ENCODE data around the gene C1D. TPM values are rescaled to one million over a fixed set of nuclear protein-coding genes. Genes with fewer than 3 reads are reported as not detected.

The C1D gene
- total RNA-seq, 2 experiments from 2014 or later: 19.1 to 36.3 TPM

DNA sequence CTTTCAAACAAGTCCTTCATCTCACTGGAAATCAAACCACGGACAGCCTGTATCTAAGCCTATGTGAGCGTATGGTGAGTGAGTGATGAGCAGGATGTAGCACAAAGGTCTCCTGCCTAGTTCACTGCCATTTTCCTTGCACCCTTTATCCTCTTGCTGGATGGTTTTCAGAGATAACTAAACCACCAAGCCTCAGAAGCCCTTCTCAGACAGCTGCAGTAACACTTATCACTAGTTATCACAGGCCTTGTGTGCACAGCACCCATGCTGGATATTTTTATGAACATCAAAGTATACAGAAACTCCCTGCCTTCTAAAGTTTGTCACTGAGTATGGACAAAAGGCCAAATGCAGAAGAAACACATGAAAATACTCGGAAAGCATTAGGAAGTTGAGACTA is 69.5 kb downstream of the C1D start:
- BruUV-seq (replicated peaks): no TSS peak
- Histone ChIP-seq H3K4me2 (ENCODE audit: low read length) (no peak overlapping the region), H3K36me3 (ENCODE audit: insufficient read depth, low read length) (no peaks in the 10 kb centered on the region), H4K20me1 (ENCODE audit: insufficient read depth, low read length) (no peaks in the 10 kb centered on the region), H2AFZ (ENCODE audit: low read length) (no peak overlapping the region), H3K9me3 (ENCODE audit: low read length) (no peaks in the 10 kb centered on the region), H3K27ac (ENCODE audit: low read depth, low read length, poor library complexity, severe bottlenecking) (no peak overlapping the region), H3K4me1 (ENCODE audit: insufficient read depth, low read length, poor library complexity, severe bottlenecking) (no peaks in the 10 kb centered on the region), H3K4me3 (ENCODE audit: low read depth, low read length, poor library complexity, severe bottlenecking) (no peak overlapping the region), H3K9me2 (ENCODE audit: insufficient read depth, low read length) (no peaks in the 10 kb centered on the region), H3K79me2 (ENCODE audit: insufficient read depth, low read depth, low read length) (no peaks in the 10 kb centered on the region)
- intact Hi-C loops (cut with micrococcal nuclease; ENCODE audit: unreplicated experiment): no loop called here
- TF ChIP-seq, protein P1, sequence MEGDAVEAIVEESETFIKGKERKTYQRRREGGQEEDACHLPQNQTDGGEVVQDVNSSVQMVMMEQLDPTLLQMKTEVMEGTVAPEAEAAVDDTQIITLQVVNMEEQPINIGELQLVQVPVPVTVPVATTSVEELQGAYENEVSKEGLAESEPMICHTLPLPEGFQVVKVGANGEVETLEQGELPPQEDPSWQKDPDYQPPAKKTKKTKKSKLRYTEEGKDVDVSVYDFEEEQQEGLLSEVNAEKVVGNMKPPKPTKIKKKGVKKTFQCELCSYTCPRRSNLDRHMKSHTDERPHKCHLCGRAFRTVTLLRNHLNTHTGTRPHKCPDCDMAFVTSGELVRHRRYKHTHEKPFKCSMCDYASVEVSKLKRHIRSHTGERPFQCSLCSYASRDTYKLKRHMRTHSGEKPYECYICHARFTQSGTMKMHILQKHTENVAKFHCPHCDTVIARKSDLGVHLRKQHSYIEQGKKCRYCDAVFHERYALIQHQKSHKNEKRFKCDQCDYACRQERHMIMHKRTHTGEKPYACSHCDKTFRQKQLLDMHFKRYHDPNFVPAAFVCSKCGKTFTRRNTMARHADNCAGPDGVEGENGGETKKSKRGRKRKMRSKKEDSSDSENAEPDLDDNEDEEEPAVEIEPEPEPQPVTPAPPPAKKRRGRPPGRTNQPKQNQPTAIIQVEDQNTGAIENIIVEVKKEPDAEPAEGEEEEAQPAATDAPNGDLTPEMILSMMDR (conservative IDR thresholded peaks at IDR 0.05; ENCODE audit: low read length): no peak
- TF ChIP-seq EZH2phosphoT487 (IDR thresholded peaks at IDR 0.05; ENCODE audit: borderline replicate concordance, low read depth, low read length): no peak
- POLR2A ChIA-PET: no interaction called here
- CTCF ChIA-PET (ENCODE audit: unreplicated experiment): no interaction called here
- DNase-seq (ENCODE audit: low spot score): no peak

DNA sequence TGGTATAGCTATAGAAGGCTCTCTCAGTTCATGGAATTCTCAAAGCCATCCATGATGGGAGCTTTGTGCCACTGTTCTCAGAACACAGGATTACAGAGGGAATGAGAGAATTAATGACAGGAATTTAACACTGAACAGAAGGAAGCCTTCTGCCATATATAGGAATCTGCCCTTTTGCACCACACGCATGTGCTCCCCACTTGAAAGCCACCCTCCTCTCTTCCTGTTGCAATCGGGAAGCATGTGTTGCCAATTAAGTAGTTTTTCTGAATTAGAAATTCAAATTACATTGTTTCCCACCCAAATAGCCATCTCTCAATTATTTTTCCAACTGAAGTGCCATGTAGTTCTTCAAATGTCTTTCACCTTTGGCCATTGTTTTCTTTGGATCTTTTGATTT is 71.3 kb downstream of the C1D start:
- TF ChIP-seq, protein P1 (conservative IDR thresholded peaks at IDR 0.05; ENCODE audit: low read length): no peak
- no peak for TF ChIP-seq EZH2phosphoT487 (IDR thresholded peaks at IDR 0.05; ENCODE audit: borderline replicate concordance, low read depth, low read length)
- no TSS peak for BruUV-seq (replicated peaks)
- ChIA-PET POLR2A (no interaction called here), CTCF (ENCODE audit: unreplicated experiment) (no interaction called here)
- H3K27ac ChIP-seq (ENCODE audit: low read depth, low read length, poor library complexity, severe bottlenecking): no peak overlapping the region
- no peaks in the 10 kb centered on the region for H3K9me3 ChIP-seq (ENCODE audit: low read length)
- no peaks in the 10 kb centered on the region for H3K4me1 ChIP-seq (ENCODE audit: insufficient read depth, low read length, poor library complexity, severe bottlenecking)
- H2AFZ ChIP-seq (ENCODE audit: low read length): no peak overlapping the region
- no peak overlapping the region for H3K4me3 ChIP-seq (ENCODE audit: low read depth, low read length, poor library complexity, severe bottlenecking)
- H3K79me2 ChIP-seq (ENCODE audit: insufficient read depth, low read depth, low read length): no peaks in the 10 kb centered on the region
- no peak for DNase-seq (ENCODE audit: low spot score)
- intact Hi-C loops (cut with micrococcal nuclease; ENCODE audit: unreplicated experiment): no loop called here
- H3K4me2 ChIP-seq (ENCODE audit: low read length): no peak overlapping the region
- H4K20me1 ChIP-seq (ENCODE audit: insufficient read depth, low read length): no peaks in the 10 kb centered on the region
- H3K36me3 ChIP-seq (ENCODE audit: insufficient read depth, low read length): no peaks in the 10 kb centered on the region
- H3K9me2 ChIP-seq (ENCODE audit: insufficient read depth, low read length): no peaks in the 10 kb centered on the region

Other genes starting within 250 kb of the C1D start
- gene PNO1, start 94.9 kb upstream of the C1D start, total RNA-seq (2014; rRNA removed; shearing (Covaris generic)): 18.6 and 26.3 TPM in 2 replicates
- 16.3 and 22.5 TPM in 2 replicates for gene PNO1, start 94.9 kb upstream of the C1D start, total RNA-seq (2022)
- gene PPP3R1, start 189.5 kb upstream of the C1D start, total RNA-seq (2014; rRNA removed; shearing (Covaris generic)): 14.1 and 15.1 TPM in 2 replicates
- gene PPP3R1, start 189.5 kb upstream of the C1D start, total RNA-seq (2022): 90.3 and 97.4 TPM in 2 replicates

Measured in OCI-LY7 (cell line).